HG03439 (cell line): ENCODE measurements around the gene ADGRD1.

Experiments
- ATAC-seq: cut with Tn5 transposase; IDR thresholded peaks from one replicate; pipeline ENCODE4 v1.9.1; 2021; ENCODE audit warnings: mild to moderate bottlenecking, moderate library complexity; ENCODE audit not compliant: unreplicated experiment

ADGRD1 gene

GRCh38 chr12:131142891-131143657 is 189.4 kb downstream of the ADGRD1 start:
- ATAC-seq = no peak

GRCh38 chr12:131146173-131146675 is 192.5 kb downstream of the ADGRD1 start:
- ATAC-seq = no peak

- ATAC-seq = no peak
Observed at GRCh38 chr12:131147293-131147692, 193.6 kb downstream of the ADGRD1 start.

- no peak for ATAC-seq
Observed at GRCh38 chr12:131147894-131148293, 194.2 kb downstream of the ADGRD1 start.

GRCh38 chr12:131151558-131152345 is 198.0 kb downstream of the ADGRD1 start:
- no peak for ATAC-seq

GRCh38 chr12:131152587-131152986 is 198.9 kb downstream of the ADGRD1 start:
- ATAC-seq = no peak

GRCh38 chr12:131153016-131153415 is 199.3 kb downstream of the ADGRD1 start:
- no peak for ATAC-seq

GRCh38 chr12:131153956-131154355 is 200.2 kb downstream of the ADGRD1 start:
- no peak for ATAC-seq

GRCh38 chr12:131155131-131155530 is 201.4 kb downstream of the ADGRD1 start:
- no peak for ATAC-seq

- no peak for ATAC-seq
Observed at GRCh38 chr12:131157743-131158142, 204.0 kb downstream of the ADGRD1 start.

- no peak for ATAC-seq
Observed at GRCh38 chr12:131159660-131160059, 206.0 kb downstream of the ADGRD1 start.

- no peak for ATAC-seq
Observed at GRCh38 chr12:131162113-131162512, 208.4 kb downstream of the ADGRD1 start.

GRCh38 chr12:131163189-131163738 is 209.6 kb downstream of the ADGRD1 start:
- no peak for ATAC-seq

GRCh38 chr12:131164096-131164872 is 210.6 kb downstream of the ADGRD1 start:
- no peak for ATAC-seq

GRCh38 chr12:131166717-131167116 is 213.0 kb downstream of the ADGRD1 start:
- no peak for ATAC-seq

GRCh38 chr12:131167334-131167733 is 213.6 kb downstream of the ADGRD1 start:
- ATAC-seq = no peak

GRCh38 chr12:131171029-131171428 is 217.3 kb downstream of the ADGRD1 start:
- ATAC-seq = no peak

- ATAC-seq = no peak
Observed at GRCh38 chr12:131174901-131175300, 221.2 kb downstream of the ADGRD1 start.

- no peak for ATAC-seq
Observed at GRCh38 chr12:131176266-131176665, 222.6 kb downstream of the ADGRD1 start.

- ATAC-seq = no peak
Observed at GRCh38 chr12:131176926-131177325, 223.2 kb downstream of the ADGRD1 start.

GRCh38 chr12:131177599-131177998 is 223.9 kb downstream of the ADGRD1 start:
- ATAC-seq = no peak
